Stimulated activated CD4-positive, alpha-beta T cell treated with anti-CD3 and anti-CD28 coated beads, Interleukin-4, amount 100 ng/mL, for 24 hours (primary cell): ENCODE data around the gene HOXC11.

Experiments used
- DNase-seq: peaks from one replicate; pipeline ENCODE4 v3.0.0-alpha.2; 2020

Gene HOXC11

DNA sequence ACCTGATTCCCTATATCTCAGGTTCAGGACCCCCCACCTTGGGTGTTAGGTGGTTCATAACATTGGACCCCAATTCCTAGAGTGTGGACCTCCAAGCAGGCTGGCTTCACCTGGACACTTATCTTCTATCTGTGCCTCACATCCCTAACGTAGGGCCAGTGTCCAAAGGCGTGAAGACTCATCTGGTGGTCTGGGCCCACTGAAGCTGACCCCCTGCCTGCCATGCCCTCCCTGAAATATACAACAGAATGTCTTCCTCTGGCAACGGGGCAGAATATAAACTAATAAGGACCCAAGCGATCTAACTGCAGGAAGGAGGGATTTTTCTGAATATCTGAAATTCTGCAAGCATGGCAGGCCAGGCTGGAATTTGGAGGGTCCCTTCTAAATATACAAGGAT lies 28.7 kb upstream of the HOXC11 start:
- DNase-seq = no peak

DNA sequence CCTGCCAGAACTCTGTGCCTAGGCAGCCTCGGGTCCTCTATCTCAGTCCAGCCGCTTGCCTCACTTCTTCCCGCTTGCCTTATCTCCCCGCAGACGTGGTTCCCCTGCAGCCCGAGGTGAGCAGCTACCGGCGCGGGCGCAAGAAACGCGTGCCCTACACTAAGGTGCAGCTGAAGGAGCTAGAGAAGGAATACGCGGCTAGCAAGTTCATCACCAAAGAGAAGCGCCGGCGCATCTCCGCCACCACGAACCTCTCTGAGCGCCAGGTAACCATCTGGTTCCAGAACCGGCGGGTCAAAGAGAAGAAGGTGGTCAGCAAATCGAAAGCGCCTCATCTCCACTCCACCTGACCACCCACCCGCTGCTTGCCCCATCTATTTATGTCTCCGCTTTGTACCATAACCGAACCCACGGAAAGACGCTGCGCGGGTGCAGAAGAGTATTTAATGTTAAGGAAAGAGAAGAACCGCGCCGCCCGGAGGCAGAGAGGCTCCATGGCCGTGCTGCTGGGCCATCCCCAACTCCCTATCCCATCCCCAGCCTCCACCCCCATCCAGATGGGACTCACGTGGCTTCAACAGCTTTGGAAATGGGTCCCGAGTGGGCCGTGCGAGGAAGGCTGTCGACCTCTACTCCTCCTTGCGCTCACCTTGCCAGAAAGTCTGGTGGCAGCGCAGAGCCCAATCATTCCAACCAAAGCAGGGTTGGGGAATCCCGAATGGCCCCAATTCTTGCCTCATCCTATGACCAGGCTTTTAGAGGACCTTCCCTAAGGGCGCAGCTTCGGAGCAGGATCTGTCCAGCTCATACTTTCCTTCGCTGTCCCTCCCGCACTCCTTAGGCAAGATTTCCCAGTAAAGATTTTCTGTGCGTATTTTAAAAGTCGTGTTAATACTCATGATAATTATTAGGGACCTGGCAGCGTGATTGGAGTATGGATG lies 27.7 kb upstream of the HOXC11 start:
- DNase-seq = no peak

DNA sequence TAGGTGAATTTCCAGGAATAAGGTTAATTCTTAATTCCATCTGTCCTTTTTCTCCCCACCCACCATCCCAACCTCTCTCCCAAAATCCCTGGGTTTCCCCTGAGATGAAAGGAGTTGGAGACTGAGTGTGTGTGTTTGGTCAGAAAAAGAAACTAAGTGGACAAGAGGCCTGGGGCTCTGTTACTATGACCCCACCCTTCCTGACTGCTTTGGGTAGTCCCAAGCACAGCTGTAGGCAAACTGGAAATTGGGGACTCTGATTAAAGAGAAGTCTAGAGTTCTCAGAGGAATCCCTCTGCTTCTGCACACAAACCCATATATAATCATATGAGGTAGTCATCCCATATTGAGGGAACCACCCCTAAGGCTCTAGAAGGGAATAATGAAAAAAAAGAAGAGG lies 25.2 kb upstream of the HOXC11 start:
- DNase-seq = no peak

DNA sequence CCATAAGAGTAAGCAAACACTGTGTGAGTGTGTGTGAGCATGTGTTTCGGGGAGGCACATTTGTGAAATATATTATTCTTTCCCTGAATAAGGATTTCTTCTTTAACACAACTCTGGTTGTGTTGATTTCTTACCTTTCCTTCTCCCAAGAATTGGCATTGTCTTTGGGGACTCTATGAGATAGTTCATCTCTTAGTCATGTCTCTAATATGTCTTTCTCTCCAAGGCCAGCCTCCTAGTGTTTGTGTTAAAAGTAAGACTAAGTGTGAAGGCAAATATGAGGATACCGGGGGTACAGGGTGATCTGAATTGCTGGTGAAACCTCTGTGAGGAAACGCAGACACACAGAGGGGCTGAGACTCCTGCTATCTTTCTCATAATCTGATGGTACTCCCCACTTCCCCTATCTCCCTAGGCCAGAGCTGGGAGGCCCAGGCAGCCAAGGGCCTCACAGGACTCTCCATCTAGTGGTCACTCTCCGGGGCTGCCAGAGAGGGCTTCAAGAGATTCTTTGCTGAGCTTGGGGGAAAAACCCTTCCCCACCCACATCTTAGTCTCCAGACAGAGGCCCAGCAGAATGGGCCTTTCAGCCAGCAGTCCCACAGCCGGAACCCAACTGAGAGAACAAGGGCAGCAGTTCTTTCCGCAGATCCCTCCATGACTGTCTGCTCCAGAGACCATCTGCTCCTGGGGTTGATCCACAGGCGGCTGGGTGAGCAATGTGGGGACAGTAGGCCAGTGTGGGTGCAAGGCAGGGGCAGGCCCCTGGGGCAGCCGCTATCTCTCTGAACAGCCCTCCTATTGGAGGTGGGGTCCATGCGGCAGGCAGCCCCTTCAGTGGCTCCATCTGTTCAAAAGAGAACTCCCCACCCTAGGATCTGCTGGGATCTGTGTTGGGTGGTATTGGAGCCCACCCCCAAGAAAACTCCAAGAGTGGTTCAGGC lies 24.0 kb upstream of the HOXC11 start:
- DNase-seq = no peak

DNA sequence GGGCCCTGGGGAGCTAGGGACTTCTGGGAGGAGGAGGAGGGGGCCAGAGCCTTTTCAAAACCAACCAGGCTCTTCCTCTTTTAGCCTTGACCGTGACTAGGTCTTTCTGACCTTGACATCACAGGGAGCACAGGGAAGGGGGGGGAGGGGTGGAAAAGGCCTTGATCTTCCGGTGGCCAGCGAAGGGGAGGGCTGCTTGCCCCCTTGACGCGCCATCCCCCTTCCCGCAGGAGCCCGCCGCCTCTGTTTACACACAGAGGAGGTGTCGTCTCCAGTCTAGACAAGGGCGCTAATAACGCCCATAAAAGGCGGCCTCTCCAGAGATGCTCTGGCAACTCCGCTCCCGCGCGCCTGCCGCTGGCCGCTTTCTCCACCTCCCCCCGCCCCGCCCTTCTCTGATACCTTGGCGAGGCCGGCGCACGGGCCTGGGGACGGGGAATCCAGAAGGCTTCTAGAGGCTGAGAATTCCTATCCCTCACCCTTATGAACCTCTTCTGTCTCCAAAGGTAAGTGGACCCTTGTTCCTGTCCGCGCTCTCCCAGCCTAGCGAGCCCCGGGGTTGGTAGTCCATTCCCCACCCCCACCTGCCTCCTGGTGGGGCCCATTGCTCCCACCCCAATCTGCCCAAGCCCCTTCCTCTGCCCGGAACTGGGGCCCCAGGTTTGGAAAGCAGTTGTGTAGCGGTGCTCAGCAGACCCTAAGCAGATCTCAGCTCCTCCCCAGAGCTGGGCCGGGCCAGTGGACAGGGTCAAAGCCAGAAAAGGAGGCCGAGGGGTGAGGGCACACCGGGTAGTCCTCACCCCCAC lies 23.1 kb upstream of the HOXC11 start:
- DNase-seq = no peak

DNA sequence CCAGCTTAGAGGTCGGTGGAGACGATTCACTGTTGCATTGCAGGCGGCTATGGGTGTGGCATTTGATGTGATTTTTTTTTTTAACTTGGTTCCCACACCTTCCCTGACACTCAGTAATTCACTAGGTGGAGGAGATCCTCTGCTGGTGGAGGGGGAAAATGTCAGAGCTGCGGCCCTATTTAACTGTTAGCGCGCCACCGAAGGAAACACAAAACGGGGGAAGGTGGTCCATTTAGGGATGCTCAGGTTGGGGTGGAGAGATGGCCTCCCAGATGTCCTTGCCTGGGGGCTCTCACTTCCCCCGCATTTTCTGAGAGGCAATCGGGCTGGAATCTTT lies 22.5 kb upstream of the HOXC11 start:
- no peak for DNase-seq

DNA sequence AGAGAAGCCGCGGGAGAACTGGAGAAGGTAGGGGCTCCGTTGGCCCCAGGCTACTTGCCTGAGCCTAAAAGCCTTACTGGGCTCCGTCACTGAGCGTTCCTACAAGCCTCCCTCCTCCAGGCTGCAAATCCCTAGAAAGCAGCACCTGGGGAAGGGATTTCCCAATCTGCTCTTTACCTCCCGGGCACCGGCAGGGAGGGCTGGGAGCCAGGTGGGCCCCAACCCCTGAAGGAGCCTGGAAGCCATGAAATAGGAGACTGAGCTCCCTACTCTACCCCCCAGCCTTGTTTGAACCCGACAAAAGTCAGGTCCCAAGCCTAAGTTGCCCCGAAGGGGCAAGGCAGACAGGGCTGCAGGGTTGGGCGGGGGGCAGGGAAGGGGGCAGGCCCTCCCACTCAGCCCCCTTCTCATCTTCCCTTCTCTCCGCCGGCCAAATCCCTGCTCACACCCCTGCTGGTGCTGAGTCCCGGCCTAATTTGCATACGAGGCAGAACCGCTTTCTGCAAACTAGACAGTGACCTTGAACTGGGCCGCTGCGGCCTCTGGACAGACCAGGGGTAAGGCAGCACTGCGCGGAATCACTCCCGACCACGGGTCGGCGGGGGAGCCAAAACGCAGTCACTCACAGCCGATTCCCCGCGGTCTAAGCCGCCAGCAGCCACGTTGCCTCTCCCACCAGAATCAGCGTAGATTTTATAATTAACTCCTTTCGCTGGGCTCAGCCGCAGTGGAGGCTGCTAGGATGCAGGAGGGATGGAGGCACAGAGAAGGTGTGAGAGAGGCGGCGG lies 21.9 kb upstream of the HOXC11 start:
- DNase-seq = no peak

DNA sequence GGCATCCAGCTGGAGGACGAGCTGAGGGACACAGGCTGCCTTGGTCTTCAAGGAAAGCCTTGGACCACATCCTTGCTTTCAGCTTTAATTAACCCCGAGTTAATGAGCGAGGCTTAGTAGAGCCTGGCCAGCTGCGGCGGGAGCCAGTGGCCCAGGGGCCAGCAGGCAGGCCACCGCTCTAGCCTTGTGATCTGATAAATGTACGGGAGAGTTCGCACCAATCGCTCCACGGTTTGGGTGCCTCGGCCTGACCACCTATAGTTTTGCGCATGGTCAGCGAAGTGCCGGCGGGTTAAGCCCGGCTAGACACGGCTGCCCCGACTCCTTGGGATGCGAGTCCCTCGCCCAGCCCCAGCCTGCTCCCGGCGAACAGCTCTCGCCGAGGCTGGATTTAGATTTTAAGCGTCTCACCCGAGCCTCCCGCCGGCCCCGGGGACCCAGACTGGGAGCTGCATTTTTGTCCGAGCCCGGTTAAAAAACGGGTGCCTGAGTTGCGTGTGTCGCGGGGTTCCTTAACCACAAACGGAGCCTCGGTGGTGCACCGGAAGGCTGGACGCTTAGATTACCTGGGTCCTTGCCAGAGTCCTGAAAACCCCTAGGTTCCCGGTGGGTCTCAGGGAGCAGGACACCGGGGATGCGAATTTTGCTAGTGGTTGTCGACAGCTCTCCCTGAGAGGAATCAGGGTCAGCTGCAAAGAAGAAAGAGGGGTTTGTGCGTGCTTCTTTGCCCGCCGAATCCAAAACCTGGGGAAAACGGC lies 21.2 kb upstream of the HOXC11 start:
- DNase-seq = no peak

DNA sequence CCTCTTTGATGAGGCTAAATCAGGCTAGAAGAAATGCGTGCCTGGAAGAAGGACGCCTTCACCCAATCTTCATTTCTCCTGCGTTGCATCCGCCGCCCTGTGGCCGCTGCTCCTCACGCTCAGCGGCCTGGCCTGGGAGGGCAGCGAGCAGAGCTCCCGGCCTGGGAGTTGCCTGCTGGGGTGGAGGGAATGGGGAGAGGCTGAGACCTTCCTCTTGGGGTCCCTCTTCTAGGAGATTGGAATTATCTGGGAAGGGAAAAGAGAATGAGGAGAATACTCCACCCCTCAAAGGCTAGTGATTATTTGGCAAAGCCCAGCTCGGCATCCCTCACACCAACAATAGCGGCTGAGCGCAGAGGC lies 20.6 kb upstream of the HOXC11 start:
- no peak for DNase-seq

DNA sequence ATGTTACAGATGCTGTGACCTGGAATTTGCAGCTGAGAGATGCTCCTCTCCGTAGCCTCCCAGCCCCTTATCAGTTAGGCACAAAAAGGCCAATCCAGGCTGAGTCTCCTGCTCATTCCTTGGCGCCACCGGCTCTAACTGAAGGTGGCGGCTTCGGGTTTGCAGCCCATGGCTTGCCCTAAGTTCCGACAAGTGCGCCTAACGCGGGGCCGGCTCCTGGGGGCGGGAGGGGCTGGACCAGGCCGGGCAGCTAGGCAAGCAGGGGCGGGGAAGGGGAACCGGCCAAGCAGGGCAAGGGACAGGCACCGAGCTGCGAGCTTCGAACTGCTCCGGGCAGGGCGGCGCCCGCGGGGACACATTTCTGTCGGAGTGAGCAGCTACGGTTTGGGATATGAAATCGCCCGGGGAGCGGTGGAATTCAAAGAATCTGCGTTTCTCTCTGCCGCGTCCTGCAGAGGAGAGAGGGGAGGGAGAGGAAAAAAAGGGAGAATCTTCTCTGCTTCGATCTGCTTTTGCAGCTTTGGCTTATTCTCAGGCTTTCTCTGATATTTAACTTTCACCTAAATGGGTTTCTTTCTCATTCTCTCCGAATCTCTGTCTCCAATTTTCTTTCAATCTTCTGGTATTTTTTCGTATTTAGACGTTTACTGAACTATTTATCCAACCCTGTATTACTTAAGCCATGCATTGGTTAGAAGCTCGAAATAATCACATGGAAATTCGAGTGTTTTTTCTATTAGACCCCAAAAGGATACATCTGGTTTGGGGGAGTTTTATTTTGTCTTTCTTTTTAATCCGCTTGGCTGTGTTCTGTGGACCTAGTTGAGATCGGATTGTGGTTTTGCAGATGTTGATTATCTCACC lies 19.8 kb upstream of the HOXC11 start:
- DNase-seq = no peak

DNA sequence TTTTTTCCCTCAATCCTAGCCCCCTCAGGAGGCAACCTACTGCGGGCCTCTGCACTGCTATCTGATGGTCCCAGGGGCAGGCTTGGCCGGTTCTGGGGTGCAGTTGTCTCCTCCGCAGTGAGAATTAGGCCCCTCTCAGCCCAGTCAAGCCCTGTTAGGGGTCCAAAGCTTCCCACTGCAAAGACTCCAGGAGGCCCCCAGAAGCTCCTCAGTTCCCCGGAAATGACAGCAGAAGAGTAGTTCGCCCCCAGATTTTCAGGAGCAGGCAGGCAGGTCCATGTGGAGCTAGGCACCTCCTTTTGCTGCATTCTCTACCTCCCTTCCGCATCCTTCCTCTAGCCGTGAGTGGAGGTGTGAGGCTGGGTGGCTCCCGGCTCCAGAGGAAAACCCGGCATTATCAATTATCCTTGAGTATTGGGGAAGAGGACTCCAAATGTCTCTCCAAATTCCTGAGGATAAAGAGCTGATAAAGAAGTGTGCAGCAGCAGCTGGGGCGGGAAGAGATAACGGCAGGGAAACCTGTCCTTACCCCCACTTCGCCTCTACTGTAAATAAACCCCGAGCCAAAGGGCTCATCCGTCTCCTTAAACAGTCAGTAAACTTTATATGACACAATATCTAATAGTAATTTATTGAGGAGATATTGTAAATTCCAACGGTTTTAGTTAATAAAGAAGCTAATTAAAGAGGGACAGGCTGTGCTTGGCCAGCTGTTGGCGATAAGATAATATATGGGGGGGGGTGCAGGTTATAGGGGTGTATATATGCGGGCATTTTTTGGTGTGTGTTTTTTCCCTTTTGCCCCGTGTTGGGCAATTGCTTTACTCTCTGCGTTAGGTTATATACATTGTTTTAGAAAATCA lies 18.9 kb upstream of the HOXC11 start:
- no peak for DNase-seq

DNA sequence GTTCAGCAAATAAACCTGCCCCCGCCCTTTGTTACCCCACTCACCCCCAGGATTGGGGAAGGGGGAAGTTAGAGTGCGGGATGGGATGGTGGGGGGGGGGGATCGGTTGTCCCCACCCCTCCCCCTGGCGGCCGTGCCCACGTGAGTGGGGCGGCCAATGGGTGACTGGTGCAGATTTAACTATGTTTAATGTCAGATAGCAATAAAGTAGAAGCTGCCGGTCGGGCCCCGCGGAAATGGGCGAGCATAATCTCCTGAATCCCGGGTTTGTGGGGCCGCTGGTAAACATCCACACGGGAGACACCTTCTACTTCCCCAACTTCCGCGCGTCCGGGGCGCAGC lies 18.3 kb upstream of the HOXC11 start, which contains the start of gene HOXC12:
HOXC12 (plus strand) TSS at position 210 of the 342 bp plus-strand sequence; CDS start at position 237, 27 bp downstream.
- no peak for DNase-seq

DNA sequence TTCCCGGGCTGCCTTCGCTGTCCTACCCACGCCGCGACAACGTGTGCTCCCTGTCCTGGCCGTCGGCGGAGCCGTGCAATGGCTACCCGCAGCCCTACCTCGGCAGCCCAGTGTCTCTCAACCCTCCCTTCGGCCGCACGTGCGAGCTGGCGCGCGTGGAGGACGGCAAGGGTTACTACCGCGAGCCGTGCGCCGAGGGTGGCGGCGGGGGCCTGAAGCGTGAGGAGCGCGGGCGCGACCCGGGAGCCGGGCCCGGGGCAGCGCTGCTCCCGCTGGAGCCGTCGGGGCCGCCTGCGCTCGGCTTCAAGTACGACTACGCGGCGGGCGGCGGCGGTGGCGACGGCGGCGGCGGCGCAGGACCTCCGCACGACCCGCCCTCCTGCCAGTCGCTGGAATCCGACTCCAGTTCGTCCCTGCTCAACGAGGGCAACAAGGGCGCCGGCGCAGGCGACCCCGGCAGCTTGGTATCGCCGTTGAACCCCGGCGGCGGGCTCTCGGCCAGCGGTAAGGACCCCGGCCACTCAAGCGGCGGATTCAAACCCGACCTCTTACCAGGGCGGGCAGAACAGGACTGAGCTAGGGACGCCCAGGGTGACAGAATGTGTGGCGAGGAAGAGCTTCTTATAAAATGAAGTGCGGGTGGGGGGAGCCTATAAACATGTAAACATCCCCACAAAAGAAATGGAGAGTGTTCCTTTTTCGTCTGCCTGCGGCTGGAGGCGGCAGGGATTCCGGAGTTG lies 17.7 kb upstream of the HOXC11 start:
- DNase-seq = no peak

DNA sequence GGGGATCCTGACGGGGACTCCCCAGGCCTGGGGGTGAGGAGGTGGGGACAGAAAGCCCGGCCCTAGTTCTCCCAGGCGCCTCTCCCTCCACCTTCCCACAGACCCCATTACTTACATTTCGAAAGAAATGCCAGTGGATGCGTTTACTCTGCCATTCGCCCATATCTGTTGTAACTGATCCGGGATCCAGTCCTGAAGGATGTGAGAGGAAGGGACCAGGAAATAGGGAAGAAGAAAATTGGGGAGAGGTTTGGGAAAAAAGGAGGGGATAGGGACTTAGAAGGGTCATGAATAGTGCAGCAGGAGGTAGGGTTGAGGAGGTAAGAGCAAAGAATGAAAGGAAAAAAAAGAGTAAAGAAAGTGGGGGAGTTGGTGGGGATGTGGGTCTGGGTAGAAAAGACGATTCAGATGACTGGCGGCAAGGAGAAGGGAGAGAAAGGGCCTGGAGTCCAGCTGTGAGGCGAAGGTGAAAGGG lies 17.1 kb upstream of the HOXC11 start:
- DNase-seq = no peak

DNA sequence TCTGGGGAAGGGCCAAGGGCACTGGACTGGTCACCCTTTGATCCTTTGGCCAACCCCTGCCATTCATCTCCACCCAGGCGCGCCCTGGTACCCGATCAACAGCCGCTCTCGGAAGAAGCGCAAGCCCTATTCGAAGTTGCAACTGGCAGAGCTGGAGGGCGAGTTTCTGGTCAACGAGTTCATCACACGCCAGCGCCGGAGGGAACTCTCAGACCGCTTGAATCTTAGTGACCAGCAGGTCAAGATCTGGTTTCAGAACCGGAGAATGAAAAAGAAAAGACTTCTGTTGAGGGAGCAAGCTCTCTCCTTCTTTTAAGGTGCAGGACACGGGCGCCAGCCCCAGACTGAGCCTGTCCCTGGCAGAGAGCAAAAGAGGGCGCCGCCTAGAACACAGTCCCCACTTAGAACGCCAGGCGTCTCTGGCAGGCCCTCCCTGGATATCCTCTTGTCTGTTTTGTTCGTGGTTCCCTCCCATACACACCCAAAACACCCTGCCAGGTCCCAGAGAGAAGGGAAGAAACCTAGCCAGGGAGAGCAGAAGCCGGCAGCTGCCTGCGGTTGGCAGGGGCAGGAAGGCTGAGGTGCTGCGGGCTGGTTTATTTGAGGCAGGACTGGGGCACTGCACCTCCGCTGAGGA lies 16.6 kb upstream of the HOXC11 start:
- DNase-seq = no peak

DNA sequence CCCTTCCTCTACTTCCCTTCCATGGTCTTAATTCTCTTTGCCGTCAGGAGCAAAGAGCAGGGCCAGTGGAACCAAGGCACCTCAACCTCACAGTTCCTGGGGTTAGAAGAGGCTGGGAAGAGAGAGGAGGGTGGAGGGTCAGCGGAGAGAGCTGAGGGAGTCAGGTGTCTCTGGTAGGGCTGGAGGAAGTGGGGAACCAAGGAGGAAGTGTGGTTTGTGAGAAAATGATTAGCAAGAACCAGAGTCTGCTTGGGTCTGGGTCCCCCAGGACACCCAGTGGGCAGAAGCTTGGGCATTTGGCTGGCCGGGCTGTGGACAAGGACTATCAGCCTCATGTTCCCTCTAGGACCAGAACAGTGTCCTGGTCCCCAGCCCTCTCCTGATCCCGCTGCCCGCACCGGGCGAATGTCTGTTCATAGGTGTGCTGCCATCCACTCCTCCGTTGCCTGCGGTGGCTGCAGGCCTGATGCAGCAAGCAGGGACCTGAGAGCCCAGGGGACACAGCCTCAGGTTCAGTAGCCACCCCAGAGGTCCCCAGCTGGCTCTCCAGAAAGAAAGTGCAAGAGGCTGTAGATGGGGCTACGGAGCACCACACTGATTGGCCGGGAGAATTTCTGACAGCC lies 15.9 kb upstream of the HOXC11 start:
- no peak for DNase-seq

DNA sequence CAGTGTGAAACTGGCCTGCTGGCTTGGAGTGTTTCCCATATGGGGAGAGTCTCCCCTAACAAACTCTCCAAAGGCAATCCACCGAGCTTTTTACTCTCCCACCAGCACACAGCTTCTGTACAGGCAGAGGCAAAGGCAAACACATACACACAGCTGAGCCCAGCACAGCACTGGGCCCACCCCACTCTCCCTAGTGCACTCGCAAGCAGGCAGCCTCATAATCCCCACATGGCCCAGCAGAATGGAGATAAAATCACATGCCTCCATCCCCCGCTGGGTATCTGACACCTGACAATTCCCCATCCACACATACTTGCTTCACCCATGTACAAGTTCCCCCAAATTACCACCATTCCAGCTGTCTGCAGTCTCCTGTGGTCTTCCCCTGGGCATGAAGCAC lies 14.8 kb upstream of the HOXC11 start:
- no peak for DNase-seq

DNA sequence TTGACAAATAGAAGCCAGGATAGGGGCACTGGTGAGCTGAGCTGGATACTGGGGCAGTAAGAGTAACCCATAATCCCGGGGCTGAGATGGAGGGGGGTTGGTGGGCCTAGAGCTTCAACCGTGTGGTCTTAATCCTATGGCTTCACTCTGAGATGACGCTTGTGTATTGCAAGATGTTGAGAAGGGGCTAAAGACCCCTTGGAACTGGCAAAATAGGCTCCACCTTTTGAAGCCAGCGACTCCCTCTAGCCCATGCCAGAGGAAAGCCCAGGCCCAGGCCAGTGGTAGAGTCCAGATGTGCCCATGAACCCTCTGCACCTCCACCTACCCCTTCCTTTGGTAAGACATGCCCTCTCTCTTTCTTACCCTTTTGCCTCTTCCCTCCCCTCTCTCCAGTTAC lies 13.6 kb upstream of the HOXC11 start:
- no peak for DNase-seq
